Measurements from ENCODE around the gene RBMS2.
"Not testable (repeated sequence)": the region's sequence is repeated elsewhere in the genome, so short reads cannot be mapped to it uniquely, and the experiment has no call there.

Gene RBMS2

GRCh38 chr12:56521590-56522371 lies at the start of gene RBMS2:
Gene RBMS2, plus strand, starts transcription at chr12:56521820. Its CDS starts 204 bp downstream, at chr12:56522024.
- DNase-seq = peak; percentile 24 to 56 (median 43)

- no peak for DNase-seq
Observed at GRCh38 chr12:56474389-56474788, 47.2 kb upstream of the RBMS2 start.

- no peak for DNase-seq
Observed at GRCh38 chr12:56476143-56476542, 45.5 kb upstream of the RBMS2 start.

GRCh38 chr12:56476972-56477432 lies 44.6 kb upstream of the RBMS2 start:
- DNase-seq = no peak

- DNase-seq = no peak
Observed at GRCh38 chr12:56477521-56478225, 43.9 kb upstream of the RBMS2 start.

- DNase-seq = no peak
Observed at GRCh38 chr12:56479625-56480024, 42.0 kb upstream of the RBMS2 start.

- no peak for DNase-seq
Observed at GRCh38 chr12:56484566-56484965, 37.1 kb upstream of the RBMS2 start.

GRCh38 chr12:56486694-56487093 lies 34.9 kb upstream of the RBMS2 start:
- DNase-seq = no peak

- peak in 3 of 6 experiments; percentile 18 to 32 (median 22) for DNase-seq
Observed at GRCh38 chr12:56487448-56488040, 34.1 kb upstream of the RBMS2 start.

GRCh38 chr12:56488041-56488955 lies 33.3 kb upstream of the RBMS2 start, which contains the start of gene GLS2:
Gene GLS2, minus strand, starts transcription at chr12:56488161. Its CDS starts 43 bp downstream, at chr12:56488118.
- DNase-seq = peak; percentile 58 to 83 (median 72)

- no peak for DNase-seq
Observed at GRCh38 chr12:56490360-56490759, 31.3 kb upstream of the RBMS2 start.

GRCh38 chr12:56493409-56494105 lies 28.1 kb upstream of the RBMS2 start:
- not testable (repeated sequence) for DNase-seq

- DNase-seq = not testable (repeated sequence)
Observed at GRCh38 chr12:56494106-56494415, 27.6 kb upstream of the RBMS2 start.

GRCh38 chr12:56494481-56494880 lies 27.1 kb upstream of the RBMS2 start:
- not testable (repeated sequence) for DNase-seq

- DNase-seq = peak; percentile 7 to 56 (median 34)
Observed at GRCh38 chr12:56496704-56497103, 24.9 kb upstream of the RBMS2 start.

- DNase-seq = not testable (repeated sequence)
Observed at GRCh38 chr12:56498126-56498902, 23.3 kb upstream of the RBMS2 start.

- not testable (repeated sequence) for DNase-seq
Observed at GRCh38 chr12:56499452-56499851, 22.2 kb upstream of the RBMS2 start.

GRCh38 chr12:56499879-56500278 lies 21.7 kb upstream of the RBMS2 start:
- not testable (repeated sequence) for DNase-seq

GRCh38 chr12:56510786-56511185 lies 10.8 kb upstream of the RBMS2 start:
- no peak for DNase-seq

- not testable (repeated sequence) for DNase-seq
Observed at GRCh38 chr12:56514014-56514318, 7.7 kb upstream of the RBMS2 start.

GRCh38 chr12:56517854-56518253 lies 3.8 kb upstream of the RBMS2 start:
- no peak for DNase-seq

Measured in stimulated activated naive CD4-positive, alpha-beta T cell (primary cell).